A549 (cell line): ENCODE data around the gene NNT. TPM values are rescaled to one million over a fixed set of nuclear protein-coding genes. Genes with fewer than 3 reads are reported as not detected.

Experiments
- ATAC-seq, 2 experiments: fragments of 200-7000 bp in 1 of 2; fragments of >200 bp in 1 of 2; cut with Nextera tagmentation in 1 of 2; cut with Tn5 transposase in 1 of 2; 3 replicates each; pipeline versions ENCODE4 v1.8.0 to v1.9.1; 2018 to 2020; ENCODE audit warnings: mild to moderate bottlenecking in 1 of 2, moderate library complexity in 1 of 2
- CTCF ChIA-PET: fragments of 300-600 bp; sonication (Branson Sonifier 250); formaldehyde crosslinking; extraction: SDS; loops from one replicate; lab custom pipeline; 2021; ENCODE audit warnings: antibody characterized with exemption, inconsistent platforms; lab: Yijun Ruan, JAX
- POLR2A ChIA-PET: fragments of 350-600 bp; formaldehyde crosslinking; extraction: SDS; loops from one replicate; lab custom pipeline; 2021; ENCODE audit warnings: antibody characterized with exemption, inconsistent platforms; lab: Yijun Ruan, JAX
- DNase-seq, 2 experiments: peaks; one replicate each; pipeline versions ENCODE4 v3.0.0 to v3.0.0-alpha.2; 2011 to 2016; ENCODE audit warnings: low read depth in 1 of 2, low spot score in 1 of 2
- FAIRE-seq: peaks from 2 replicates; lab custom pipeline; 2011; peaks lifted over from hg19 to GRCh38; lab: Jason Lieb, UNC
- H3K27ac ChIP-seq, 2 experiments: fragments of >200 bp; sonication (Bioruptor Twin); formaldehyde crosslinking; 3 replicates each; pipeline ENCODE4 v1.5.1; 2016 to 2017
- H3K4me1 ChIP-seq: fragments of >200 bp; sonication (Bioruptor Twin); formaldehyde crosslinking; 3 replicates; pipeline ENCODE4 v1.6.1; 2016
- H3K4me2 ChIP-seq: fragments of >200 bp; sonication (Bioruptor Twin); formaldehyde crosslinking; 3 replicates; pipeline ENCODE4 v1.6.1; 2016
- H3K4me3 ChIP-seq: fragments of >200 bp; sonication (Bioruptor Twin); formaldehyde crosslinking; 3 replicates; pipeline ENCODE4 v1.5.1; 2016
- H3K9me3 ChIP-seq: fragments of >200 bp; sonication (Bioruptor Twin); formaldehyde crosslinking; 3 replicates; pipeline ENCODE4 v1.6.1; 2016
- CBX8 ChIP-seq: fragments of 200-600 bp; sonication (generic); IDR thresholded peaks from 2 replicates; pipeline ENCODE4 v1.6.1; 2016
- CHD2 ChIP-seq: fragments of 150-350 bp; IDR thresholded peaks from 2 replicates; pipeline ENCODE4 v1.6.1; 2014; ENCODE audit warnings: low read length; ENCODE audit not compliant: partially characterized antibody
- EHMT2 ChIP-seq: fragments of 200-600 bp; sonication (generic); IDR thresholded peaks from 2 replicates; pipeline ENCODE4 v1.6.1; 2016; ENCODE audit warnings: antibody characterized with exemption, low read depth, mild to moderate bottlenecking, moderate library complexity
- EP300 ChIP-seq, 2 experiments: fragments of >200 bp; sonication (Bioruptor Twin); formaldehyde crosslinking; IDR thresholded peaks; 2 replicates in 1 of 2; 3 replicates in 1 of 2; pipeline ENCODE4 v1.6.1; 2016 to 2017
- ESRRA ChIP-seq: fragments of 150-350 bp; IDR thresholded peaks from 2 replicates; pipeline ENCODE4 v1.6.1; 2014; ENCODE audit warnings: mild to moderate bottlenecking, low read length, borderline replicate concordance
- FOSB ChIP-seq: fragments of 250-450 bp; sonication (Bioruptor Pico); IDR thresholded peaks from 2 replicates; pipeline ENCODE4 v1.5.0; 2020; ENCODE audit warnings: mild to moderate bottlenecking, moderate library complexity
- FOXS1 ChIP-seq: fragments of 250-450 bp; sonication (Bioruptor Pico); IDR thresholded peaks from 2 replicates; pipeline ENCODE4 v1.5.0; 2020; ENCODE audit warnings: mild to moderate bottlenecking, moderate library complexity
- GATA3 ChIP-seq: IDR thresholded peaks from 2 replicates; pipeline ENCODE4 v1.6.1; 2012; ENCODE audit warnings: borderline replicate concordance
- HDAC2 ChIP-seq: fragments of 200-600 bp; sonication (generic); IDR thresholded peaks from 2 replicates; pipeline ENCODE4 v1.6.1; 2016
- HOXB13 ChIP-seq: fragments of 250-450 bp; sonication (Bioruptor Pico); IDR thresholded peaks from 2 replicates; pipeline ENCODE4 v1.5.0; 2020; ENCODE audit warnings: low read depth, mild to moderate bottlenecking, moderate library complexity
- JUN ChIP-seq, 2 experiments: fragments of >200 bp; sonication (Bioruptor Twin); formaldehyde crosslinking; IDR thresholded peaks; 2 replicates in 1 of 2; 3 replicates in 1 of 2; pipeline ENCODE4 v1.6.1; 2016 to 2017
- JUNB ChIP-seq: fragments of >200 bp; sonication (Bioruptor Twin); formaldehyde crosslinking; IDR thresholded peaks from 2 replicates; pipeline ENCODE4 v1.6.1; 2016
- MYC ChIP-seq: IDR thresholded peaks from 2 replicates; pipeline ENCODE4 v1.6.1; 2012; ENCODE audit warnings: mild to moderate bottlenecking, inconsistent platforms, low read length, improper control_type of control experiment, borderline replicate concordance
- NFE2L2 ChIP-seq: fragments of 150-350 bp; conservative IDR thresholded peaks from 2 replicates; pipeline ENCODE4 v1.6.1; 2014; ENCODE audit warnings: low read length
- RARB ChIP-seq: fragments of 250-450 bp; sonication (Bioruptor Pico); IDR thresholded peaks from 2 replicates; pipeline ENCODE4 v1.8.0; 2021; ENCODE audit warnings: mild to moderate bottlenecking, moderate library complexity
- RCOR1 ChIP-seq: fragments of 150-350 bp; IDR thresholded peaks from 2 replicates; pipeline ENCODE4 v1.6.1; 2014; ENCODE audit warnings: antibody characterized with exemption, low read length, low read depth
- SMC3 ChIP-seq: fragments of >200 bp; sonication (Bioruptor Twin); formaldehyde crosslinking; IDR thresholded peaks from 3 replicates; pipeline ENCODE4 v1.6.1; 2018; ENCODE audit warnings: inconsistent platforms
- SREBF2 ChIP-seq: fragments of 450-650 bp; IDR thresholded peaks from 2 replicates; pipeline ENCODE4 v1.6.1; 2014; ENCODE audit warnings: mild to moderate bottlenecking, moderate library complexity
- TFCP2L1 ChIP-seq: fragments of 250-450 bp; sonication (Bioruptor Pico); IDR thresholded peaks from 2 replicates; pipeline ENCODE4 v1.5.0; 2021; ENCODE audit warnings: mild to moderate bottlenecking
- ZC3H11A ChIP-seq: fragments of 450-650 bp; IDR thresholded peaks from 2 replicates; pipeline ENCODE4 v1.6.1; 2014; ENCODE audit warnings: antibody characterized with exemption, mild to moderate bottlenecking
- ZSCAN20 ChIP-seq: fragments of 250-450 bp; sonication (Bioruptor Pico); IDR thresholded peaks from 2 replicates; pipeline ENCODE4 v1.8.0; 2022; ENCODE audit warnings: mild to moderate bottlenecking, moderate library complexity
- WGBS: methylation state at CpG from one replicate; pipeline ENCODE4 v1.1.6; 2017; ENCODE audit errors: missing lambda C conversion rate; 5-methylcytosine and 5-hydroxymethylcytosine counted together
- polyA plus RNA-seq, 4 experiments: library from polyadenylated mRNA; depleted of rRNA in 3 of 4; stranded (reverse); fragments of >200 nt; fragmentation: RNase III in 1 of 4; extraction: RNeasy Plus Mini Kit Qiagen cat#74134 plus additional on column Dnase treatment in 1 of 4; gene quantifications; 2 replicates in 3 of 4; 3 replicates in 1 of 4; pipeline ENCODE4 v1.2.3, GENCODE V29; 2011 to 2017
- TF ChIP-seq, protein P1 (sequence below): fragments of >200 bp; sonication (Bioruptor Twin); formaldehyde crosslinking; IDR thresholded peaks from 3 replicates; pipeline ENCODE4 v1.5.1; 2016
- TF ChIP-seq, protein P2 (sequence below): fragments of 250-450 bp; sonication (Bioruptor Pico); IDR thresholded peaks from 2 replicates; pipeline ENCODE4 v1.5.0; 2020; ENCODE audit warnings: low read depth, mild to moderate bottlenecking, moderate library complexity
- TF ChIP-seq, protein P3 (sequence below): fragments of 150-350 bp; IDR thresholded peaks from 2 replicates; pipeline ENCODE4 v1.6.1; 2014; ENCODE audit warnings: low read depth, mild to moderate bottlenecking, low read length
- TF ChIP-seq, protein P4 (sequence below): fragments of 250-450 bp; sonication (Bioruptor Pico); IDR thresholded peaks from 2 replicates; pipeline ENCODE4 v1.5.0; 2021; ENCODE audit warnings: mild to moderate bottlenecking, moderate library complexity, borderline replicate concordance
- TF ChIP-seq, protein P5 (sequence below): fragments of >200 bp; sonication (Bioruptor Twin); formaldehyde crosslinking; IDR thresholded peaks from 2 replicates; pipeline ENCODE4 v1.6.1; 2016

NNT gene
- polyA plus RNA-seq, 2 of the 4 experiments (the other 2 are of a cell fraction) = 15.2 to 35.5 TPM

DNA sequence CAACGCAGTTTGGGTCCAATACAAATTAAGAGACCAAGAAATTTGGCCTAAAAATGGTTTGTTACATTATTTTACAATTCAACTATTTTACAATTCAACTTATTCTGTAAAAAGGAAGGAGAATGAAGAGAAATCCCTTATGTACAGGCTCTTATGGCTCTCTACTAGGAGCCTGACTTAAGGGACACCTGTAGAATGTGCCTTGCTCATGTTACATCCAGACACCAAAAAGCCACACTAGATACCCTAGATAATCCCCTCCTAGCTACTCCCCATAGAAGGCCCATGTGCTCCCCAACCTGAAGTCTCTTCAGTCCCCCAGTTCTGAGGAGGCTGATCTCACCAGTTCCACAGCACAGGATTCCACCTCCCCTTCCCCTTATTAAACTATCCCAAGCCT lies 14.1 kb upstream of the NNT start:
- no peak overlapping the region for H3K4me2 ChIP-seq
- TF ChIP-seq, protein P1, sequence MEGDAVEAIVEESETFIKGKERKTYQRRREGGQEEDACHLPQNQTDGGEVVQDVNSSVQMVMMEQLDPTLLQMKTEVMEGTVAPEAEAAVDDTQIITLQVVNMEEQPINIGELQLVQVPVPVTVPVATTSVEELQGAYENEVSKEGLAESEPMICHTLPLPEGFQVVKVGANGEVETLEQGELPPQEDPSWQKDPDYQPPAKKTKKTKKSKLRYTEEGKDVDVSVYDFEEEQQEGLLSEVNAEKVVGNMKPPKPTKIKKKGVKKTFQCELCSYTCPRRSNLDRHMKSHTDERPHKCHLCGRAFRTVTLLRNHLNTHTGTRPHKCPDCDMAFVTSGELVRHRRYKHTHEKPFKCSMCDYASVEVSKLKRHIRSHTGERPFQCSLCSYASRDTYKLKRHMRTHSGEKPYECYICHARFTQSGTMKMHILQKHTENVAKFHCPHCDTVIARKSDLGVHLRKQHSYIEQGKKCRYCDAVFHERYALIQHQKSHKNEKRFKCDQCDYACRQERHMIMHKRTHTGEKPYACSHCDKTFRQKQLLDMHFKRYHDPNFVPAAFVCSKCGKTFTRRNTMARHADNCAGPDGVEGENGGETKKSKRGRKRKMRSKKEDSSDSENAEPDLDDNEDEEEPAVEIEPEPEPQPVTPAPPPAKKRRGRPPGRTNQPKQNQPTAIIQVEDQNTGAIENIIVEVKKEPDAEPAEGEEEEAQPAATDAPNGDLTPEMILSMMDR = no peak
- TF ChIP-seq, protein P2, sequence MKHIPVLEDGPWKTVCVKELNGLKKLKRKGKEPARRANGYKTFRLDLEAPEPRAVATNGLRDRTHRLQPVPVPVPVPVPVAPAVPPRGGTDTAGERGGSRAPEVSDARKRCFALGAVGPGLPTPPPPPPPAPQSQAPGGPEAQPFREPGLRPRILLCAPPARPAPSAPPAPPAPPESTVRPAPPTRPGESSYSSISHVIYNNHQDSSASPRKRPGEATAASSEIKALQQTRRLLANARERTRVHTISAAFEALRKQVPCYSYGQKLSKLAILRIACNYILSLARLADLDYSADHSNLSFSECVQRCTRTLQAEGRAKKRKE = no peak
- no peak for TF ChIP-seq CHD2
- TF ChIP-seq RCOR1 = no peak
- TF ChIP-seq, protein P3, sequence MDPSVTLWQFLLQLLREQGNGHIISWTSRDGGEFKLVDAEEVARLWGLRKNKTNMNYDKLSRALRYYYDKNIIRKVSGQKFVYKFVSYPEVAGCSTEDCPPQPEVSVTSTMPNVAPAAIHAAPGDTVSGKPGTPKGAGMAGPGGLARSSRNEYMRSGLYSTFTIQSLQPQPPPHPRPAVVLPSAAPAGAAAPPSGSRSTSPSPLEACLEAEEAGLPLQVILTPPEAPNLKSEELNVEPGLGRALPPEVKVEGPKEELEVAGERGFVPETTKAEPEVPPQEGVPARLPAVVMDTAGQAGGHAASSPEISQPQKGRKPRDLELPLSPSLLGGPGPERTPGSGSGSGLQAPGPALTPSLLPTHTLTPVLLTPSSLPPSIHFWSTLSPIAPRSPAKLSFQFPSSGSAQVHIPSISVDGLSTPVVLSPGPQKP = no peak
- TF ChIP-seq RARB (CRISPR knock-in tag) = no peak
- TF ChIP-seq EHMT2 = no peak
- no peak for TF ChIP-seq HOXB13 (CRISPR knock-in tag)
- no peak for TF ChIP-seq TFCP2L1
- TF ChIP-seq SREBF2 = no peak
- TF ChIP-seq FOXS1 = no peak
- no peak for TF ChIP-seq EP300 (IDR thresholded peaks at IDR 0.05)
- TF ChIP-seq ZC3H11A = no peak
- TF ChIP-seq, protein P4, sequence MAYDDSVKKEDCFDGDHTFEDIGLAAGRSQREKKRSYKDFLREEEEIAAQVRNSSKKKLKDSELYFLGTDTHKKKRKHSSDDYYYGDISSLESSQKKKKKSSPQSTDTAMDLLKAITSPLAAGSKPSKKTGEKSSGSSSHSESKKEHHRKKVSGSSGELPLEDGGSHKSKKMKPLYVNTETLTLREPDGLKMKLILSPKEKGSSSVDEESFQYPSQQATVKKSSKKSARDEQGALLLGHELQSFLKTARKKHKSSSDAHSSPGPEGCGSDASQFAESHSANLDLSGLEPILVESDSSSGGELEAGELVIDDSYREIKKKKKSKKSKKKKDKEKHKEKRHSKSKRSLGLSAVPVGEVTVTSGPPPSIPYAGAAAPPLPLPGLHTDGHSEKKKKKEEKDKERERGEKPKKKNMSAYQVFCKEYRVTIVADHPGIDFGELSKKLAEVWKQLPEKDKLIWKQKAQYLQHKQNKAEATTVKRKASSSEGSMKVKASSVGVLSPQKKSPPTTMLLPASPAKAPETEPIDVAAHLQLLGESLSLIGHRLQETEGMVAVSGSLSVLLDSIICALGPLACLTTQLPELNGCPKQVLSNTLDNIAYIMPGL (CRISPR knock-in tag) = no peak
- no peak for TF ChIP-seq JUN (IDR thresholded peaks at IDR 0.05)
- TF ChIP-seq, protein P5, sequence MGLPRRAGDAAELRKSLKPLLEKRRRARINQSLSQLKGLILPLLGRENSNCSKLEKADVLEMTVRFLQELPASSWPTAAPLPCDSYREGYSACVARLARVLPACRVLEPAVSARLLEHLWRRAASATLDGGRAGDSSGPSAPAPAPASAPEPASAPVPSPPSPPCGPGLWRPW = no peak
- TF ChIP-seq HDAC2 = no peak
- TF ChIP-seq SMC3 = no peak
- TF ChIP-seq FOSB (CRISPR knock-in tag) = no peak
- no peak for TF ChIP-seq JUNB
- ChIA-PET CTCF (no interaction called here), POLR2A (no interaction called here)
- DNase-seq (no peak), ATAC-seq (no peak), FAIRE-seq (no peak)
- H3K4me1 ChIP-seq = no peaks in the 10 kb centered on the region
- no peak overlapping the region for H3K27ac ChIP-seq
- no peak overlapping the region for H3K4me3 ChIP-seq
- no peaks in the 10 kb centered on the region for H3K9me3 ChIP-seq
- 15% methylated on average over 1 of the region's 1 CpG for WGBS

DNA sequence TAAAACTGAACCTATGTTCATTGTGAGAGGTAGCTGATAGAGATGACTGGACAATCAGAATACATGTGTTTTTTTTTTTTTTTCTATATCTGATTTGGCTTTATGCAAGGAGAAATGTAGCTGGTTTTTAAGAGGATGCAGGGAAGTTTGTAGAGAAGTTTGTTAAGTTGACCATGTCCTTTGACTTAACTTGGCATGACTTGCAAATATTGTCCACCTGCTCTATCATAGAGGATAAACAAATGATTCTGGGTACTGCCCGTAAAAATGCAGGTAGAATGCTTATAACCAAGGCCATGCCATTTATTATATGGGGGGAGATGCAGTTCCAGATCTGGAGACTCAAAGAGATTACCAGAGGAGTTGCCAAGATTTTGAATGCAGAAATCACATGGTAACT lies 13.7 kb upstream of the NNT start:
- FAIRE-seq (no peak), ATAC-seq (no peak), DNase-seq (no peak)
- POLR2A ChIA-PET = no interaction called here
- CTCF ChIA-PET = no interaction called here
- H3K4me2 ChIP-seq = no peak overlapping the region
- H3K4me3 ChIP-seq = no peak overlapping the region
- no peak overlapping the region for H3K27ac ChIP-seq
- no peaks in the 10 kb centered on the region for H3K4me1 ChIP-seq
- no peaks in the 10 kb centered on the region for H3K9me3 ChIP-seq
- 86% methylated on average over 1 of the region's 1 CpG for WGBS
- TF ChIP-seq GATA3 (no peak), CBX8 (no peak), ESRRA (no peak), ZSCAN20 (no peak), HDAC2 (no peak), MYC (no peak), NFE2L2 (peak; percentile 62)
- TF ChIP-seq, all 56 proteins: peak for 1
